Esophagus squamous epithelium (tissue), 4 donors: ENCODE data around the gene HECTD2.

Experiments used
- POLR2A ChIP-seq, 4 donors: fragments of 450-650 bp; IDR thresholded peaks; one replicate each; pipeline ENCODE4 v1.6.1; 2017; ENCODE audit warnings: antibody characterized with exemption in 4 of 4, mild to moderate bottlenecking in 4 of 4, moderate library complexity in 3 of 4
- TF ChIP-seq, protein P1 (sequence below), 6 experiments: fragments of 450-650 bp in 4 of 6; fragments of 200-600 bp in 2 of 6; sonication (generic) in 2 of 6; IDR thresholded peaks; one replicate each; pipeline ENCODE4 v1.5.1; 2016 to 2019; ENCODE audit warnings: antibody characterized with exemption in 6 of 6, mild to moderate bottlenecking in 4 of 6, moderate library complexity in 4 of 6

DNA sequence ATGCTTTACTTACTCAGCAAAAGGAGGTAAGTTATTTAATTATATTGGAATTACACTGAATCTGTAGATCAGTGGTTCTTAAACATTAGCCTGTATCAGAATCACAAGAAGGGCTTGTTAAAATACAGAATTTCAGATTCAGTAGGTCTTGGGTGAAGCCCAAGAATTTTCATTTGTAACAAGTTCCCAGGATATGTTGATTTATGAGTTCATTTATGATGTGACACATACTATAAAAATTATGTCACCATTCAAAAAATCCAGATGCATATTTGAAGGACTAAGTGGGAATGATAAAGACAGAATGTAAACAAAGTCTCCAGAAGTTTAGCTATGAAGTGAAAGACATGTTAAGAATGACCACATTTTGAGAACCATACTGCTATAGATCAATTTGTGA is 52.3 kb downstream of the HECTD2 start:
- TF ChIP-seq, protein P1, sequence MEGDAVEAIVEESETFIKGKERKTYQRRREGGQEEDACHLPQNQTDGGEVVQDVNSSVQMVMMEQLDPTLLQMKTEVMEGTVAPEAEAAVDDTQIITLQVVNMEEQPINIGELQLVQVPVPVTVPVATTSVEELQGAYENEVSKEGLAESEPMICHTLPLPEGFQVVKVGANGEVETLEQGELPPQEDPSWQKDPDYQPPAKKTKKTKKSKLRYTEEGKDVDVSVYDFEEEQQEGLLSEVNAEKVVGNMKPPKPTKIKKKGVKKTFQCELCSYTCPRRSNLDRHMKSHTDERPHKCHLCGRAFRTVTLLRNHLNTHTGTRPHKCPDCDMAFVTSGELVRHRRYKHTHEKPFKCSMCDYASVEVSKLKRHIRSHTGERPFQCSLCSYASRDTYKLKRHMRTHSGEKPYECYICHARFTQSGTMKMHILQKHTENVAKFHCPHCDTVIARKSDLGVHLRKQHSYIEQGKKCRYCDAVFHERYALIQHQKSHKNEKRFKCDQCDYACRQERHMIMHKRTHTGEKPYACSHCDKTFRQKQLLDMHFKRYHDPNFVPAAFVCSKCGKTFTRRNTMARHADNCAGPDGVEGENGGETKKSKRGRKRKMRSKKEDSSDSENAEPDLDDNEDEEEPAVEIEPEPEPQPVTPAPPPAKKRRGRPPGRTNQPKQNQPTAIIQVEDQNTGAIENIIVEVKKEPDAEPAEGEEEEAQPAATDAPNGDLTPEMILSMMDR (IDR thresholded peaks at IDR 0.05), result no peak
- no peak for TF ChIP-seq POLR2A (IDR thresholded peaks at IDR 0.05)
